ENCODE measurements around the gene TMEM258.

Gene TMEM258

GRCh38 chr11:61739966-61740365 is 52.4 kb downstream of the TMEM258 start:
- DNase-seq (ENCODE audit: low read depth), result no peak

GRCh38 chr11:61739413-61739812 is 53.0 kb downstream of the TMEM258 start:
- no peak for DNase-seq (ENCODE audit: low read depth)

All from stromal cell of bone marrow (primary cell).